SW 1271 (cell line): ENCODE results near the gene ZNF652.
"Not testable (repeated sequence)": the region's sequence is repeated elsewhere in the genome, so short reads cannot be mapped to it uniquely, and the experiment has no call there.

ENCODE experiments used
- DNase-seq, 2 experiments: peaks; one replicate each; lab custom pipeline; 2025; lab: John Stamatoyannopoulos, UW

The ZNF652 gene

GRCh38 chr17:49261540-49261939, 100.5 kb downstream of the ZNF652 start:
- DNase-seq, result not testable (repeated sequence)

GRCh38 chr17:49260817-49261291, 101.2 kb downstream of the ZNF652 start:
- no peak for DNase-seq

- DNase-seq, result peak; percentile 54 to 58
These were observed 101.8 kb downstream of the ZNF652 start for GRCh38 chr17:49260011-49260816.

- no peak for DNase-seq
These were observed 102.4 kb downstream of the ZNF652 start for GRCh38 chr17:49259663-49260010.

- DNase-seq, result no peak
These were observed 103.7 kb downstream of the ZNF652 start for GRCh38 chr17:49258394-49258793.

- no peak for DNase-seq
These were observed 106.9 kb downstream of the ZNF652 start for GRCh38 chr17:49255125-49255524.

- no peak for DNase-seq
These were observed 108.0 kb downstream of the ZNF652 start for GRCh38 chr17:49254066-49254465.

- DNase-seq, result no peak
These were observed 109.8 kb downstream of the ZNF652 start for GRCh38 chr17:49252148-49252695.

- DNase-seq, result no peak
These were observed 112.0 kb downstream of the ZNF652 start for GRCh38 chr17:49249890-49250522.

- no peak for DNase-seq
These were observed 112.7 kb downstream of the ZNF652 start for GRCh38 chr17:49249292-49249794.

- DNase-seq, result no peak
These were observed 114.1 kb downstream of the ZNF652 start for GRCh38 chr17:49247944-49248343.

- DNase-seq, result no peak
These were observed 117.2 kb downstream of the ZNF652 start for GRCh38 chr17:49244839-49245238.
